AG09319 (cell line): ENCODE results near the gene MGME1.

Experiments
- DNase-seq: peaks from one replicate; pipeline ENCODE4 v3.0.0-alpha.2; 2010; ENCODE audit warnings: low read depth; ENCODE audit errors: extremely low read depth
- TF ChIP-seq, protein P1 (sequence below): IDR thresholded peaks from 2 replicates; pipeline ENCODE4 v1.5.1; 2011; ENCODE audit warnings: low read depth, mild to moderate bottlenecking, inconsistent platforms, low read length, moderate library complexity

MGME1 gene

DNA sequence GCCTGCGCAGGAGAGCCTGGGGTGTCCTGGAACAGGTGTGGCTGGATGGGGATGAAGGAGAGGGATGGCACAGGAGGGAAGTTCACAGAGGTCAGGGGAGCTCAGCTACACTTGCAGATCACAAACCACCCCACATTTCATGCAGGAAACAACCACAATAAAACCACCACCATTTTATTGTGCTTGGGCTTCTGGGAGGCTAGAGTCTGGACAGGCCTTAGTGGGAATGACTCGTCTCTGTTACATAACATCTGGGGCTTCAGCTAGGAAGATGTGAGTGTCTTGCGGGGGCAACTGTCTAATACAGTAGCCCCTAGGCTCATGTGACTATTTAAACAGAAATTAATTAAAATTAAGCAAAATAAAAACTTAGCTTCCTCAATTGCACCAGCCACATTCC is 33.6 kb upstream of the MGME1 start:
- no peak for DNase-seq
- TF ChIP-seq, protein P1, sequence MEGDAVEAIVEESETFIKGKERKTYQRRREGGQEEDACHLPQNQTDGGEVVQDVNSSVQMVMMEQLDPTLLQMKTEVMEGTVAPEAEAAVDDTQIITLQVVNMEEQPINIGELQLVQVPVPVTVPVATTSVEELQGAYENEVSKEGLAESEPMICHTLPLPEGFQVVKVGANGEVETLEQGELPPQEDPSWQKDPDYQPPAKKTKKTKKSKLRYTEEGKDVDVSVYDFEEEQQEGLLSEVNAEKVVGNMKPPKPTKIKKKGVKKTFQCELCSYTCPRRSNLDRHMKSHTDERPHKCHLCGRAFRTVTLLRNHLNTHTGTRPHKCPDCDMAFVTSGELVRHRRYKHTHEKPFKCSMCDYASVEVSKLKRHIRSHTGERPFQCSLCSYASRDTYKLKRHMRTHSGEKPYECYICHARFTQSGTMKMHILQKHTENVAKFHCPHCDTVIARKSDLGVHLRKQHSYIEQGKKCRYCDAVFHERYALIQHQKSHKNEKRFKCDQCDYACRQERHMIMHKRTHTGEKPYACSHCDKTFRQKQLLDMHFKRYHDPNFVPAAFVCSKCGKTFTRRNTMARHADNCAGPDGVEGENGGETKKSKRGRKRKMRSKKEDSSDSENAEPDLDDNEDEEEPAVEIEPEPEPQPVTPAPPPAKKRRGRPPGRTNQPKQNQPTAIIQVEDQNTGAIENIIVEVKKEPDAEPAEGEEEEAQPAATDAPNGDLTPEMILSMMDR, result no peak

DNA sequence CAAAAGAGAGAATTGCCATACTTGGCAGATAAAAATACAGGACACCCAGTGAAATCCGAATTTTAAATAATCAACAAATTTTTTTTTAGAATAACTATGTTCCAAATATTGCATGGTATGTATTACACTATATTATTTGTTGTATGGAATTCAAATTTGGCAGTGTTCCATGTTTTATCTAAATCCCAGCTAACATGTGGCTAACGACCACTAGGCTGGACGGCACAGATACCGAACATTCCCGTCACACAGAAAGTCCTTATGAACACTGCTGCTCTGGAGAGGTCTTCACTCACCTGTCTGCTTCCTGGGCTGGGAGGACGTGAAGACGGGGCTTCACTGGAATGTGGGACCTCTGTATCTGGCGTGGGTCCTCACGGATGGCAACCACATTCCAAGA is 33.1 kb upstream of the MGME1 start:
- TF ChIP-seq, protein P1, result no peak
- DNase-seq, result no peak

DNA sequence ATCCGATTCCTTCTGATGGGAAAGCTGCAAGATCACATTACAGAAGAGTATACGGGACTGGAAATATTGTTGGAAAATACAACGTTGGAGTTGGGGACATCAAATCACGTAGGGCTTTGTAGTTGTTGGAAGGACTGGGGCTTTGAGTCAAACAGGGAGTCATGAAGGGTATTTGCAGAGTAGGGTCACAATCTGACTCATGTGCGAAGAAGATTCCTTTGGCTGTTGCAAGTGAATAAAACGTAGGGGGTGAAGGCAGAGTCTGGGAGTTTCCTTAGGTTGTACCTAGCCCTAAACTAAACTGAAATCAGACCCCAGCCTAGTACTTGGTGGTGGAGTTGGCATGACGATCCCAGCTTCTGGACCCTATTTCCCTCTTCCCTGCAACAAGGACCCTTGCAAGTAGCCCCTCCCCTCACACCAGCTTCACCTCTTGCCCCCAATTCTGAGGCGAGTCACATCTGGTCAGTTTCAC is 32.5 kb upstream of the MGME1 start:
- DNase-seq, result no peak
- TF ChIP-seq, protein P1, result no peak

DNA sequence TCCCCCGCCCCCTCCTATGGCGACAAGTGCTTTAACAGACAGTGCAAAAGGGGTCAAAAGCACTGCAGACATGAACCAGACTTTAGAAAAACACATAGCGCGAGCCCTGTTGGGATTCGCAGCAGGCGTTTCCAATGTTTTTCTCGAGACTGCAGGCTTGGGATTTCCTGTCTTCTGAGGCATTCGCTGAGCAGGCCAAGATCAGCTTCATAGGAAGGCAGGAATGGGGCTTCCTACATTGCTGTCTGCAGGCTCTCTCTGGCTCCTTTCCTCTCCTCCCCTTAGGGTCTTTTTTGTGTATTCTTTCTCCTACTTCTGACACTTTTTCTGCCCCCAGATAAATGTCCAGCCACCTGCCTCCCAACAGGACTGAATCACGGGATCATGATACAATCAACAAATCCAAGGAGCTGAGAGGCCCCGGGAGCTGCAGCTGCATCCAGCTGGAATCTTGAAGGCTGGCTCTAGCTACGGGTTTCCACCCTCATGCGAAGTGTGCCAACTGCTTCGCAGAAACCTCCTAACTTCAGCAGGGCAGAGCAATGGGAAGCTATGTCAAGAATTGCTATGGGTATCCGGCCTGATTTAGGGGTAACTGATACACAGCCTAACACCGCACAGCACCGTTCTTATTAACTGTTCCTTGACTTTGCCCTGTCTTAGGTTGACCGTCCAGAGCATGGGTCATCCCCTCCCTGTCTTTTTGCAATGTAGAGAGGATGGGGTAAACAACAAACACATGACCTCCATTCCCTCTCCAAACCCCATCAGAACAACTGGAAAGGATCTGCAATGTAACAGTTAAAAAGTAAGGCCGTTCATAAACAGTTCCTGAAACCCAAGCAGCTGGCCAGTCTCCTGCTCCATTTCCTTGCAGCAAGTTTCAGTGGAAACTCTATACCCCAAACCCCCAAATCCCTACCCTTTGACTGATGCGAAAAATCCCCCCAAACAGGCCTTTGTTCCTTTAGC is 31.8 kb upstream of the MGME1 start:
- TF ChIP-seq, protein P1, result no peak
- no peak for DNase-seq

DNA sequence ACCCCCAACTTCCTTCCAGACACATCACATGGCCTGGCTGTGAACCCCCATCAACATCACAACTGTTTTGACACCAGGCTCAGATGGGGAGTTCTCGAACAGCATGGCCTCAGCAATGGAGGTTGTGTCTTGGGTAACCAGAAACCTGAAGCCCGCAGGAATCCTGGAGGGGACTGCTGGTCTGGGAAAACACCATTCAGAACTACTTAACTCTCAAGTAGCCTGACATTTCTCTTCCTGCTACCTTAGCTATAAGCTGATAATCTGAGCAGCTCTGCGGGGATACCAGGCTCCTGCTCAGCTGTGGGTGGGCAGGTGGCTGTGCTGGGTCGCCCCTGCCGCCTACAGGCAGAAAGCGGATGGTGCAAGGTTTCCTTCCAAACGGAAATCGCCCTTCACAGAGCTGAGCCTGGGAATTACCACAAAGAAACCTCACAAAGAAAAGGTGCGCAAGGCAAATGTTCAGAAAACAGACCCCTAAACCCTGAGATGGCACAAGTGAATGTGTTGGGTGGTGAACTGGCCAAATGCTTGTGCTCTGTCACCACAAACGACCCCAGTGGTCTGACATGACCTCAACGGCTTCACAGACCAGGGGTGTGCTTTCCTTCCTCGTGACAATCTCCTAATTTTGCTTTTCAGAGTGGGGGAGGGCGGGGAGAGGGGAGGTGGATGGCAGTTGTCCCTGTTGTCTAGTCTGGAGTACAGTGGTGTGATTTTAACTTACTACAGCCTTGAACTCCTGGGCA is 29.8 kb upstream of the MGME1 start:
- TF ChIP-seq, protein P1, result peak; percentile 99
- no peak for DNase-seq

DNA sequence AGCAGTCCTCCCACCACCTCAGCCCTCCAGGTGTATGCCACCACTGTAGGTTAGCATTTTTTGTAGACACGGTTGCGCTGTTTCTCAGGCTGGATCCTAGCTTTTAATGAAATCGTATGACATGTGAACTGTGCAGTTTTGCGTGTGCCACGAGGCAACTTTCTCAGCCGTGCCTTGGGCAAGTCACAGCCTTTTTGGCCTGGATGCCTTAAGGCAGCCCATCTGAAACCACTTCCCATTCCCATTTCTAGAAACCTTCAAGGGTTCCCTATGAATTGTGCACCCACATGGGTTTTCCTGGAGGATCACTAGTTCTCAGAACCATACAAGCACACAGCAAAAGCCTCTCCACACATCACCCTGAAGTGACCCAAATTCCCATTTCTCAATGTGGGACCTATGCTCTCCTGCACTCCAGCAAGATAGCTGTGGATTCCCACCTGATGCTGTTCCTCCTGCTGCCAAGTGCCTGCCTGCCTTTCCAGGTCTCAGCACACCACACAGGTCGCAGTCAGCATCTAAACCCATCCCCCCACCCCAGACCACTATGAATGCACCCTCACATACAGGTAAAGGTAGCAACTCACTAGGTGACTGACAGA is 29.1 kb upstream of the MGME1 start:
- DNase-seq, result no peak
- TF ChIP-seq, protein P1, result no peak
